ENCODE results near the gene CDC45.

The CDC45 gene

GRCh38 chr22:19494001-19494560, 14.4 kb downstream of the CDC45 start:
- Mint-ChIP-seq H3K27me3 (no peaks in the 10 kb centered on the region), H3K9me3 (no peaks in the 10 kb centered on the region), H3K4me1 (ENCODE audit: low read depth) (peaks cover 17% of the 10 kb centered on the region), H3K27ac (no peak overlapping the region), H3K4me3 (no peak overlapping the region), H3K36me3 (ENCODE audit: low read depth) (peaks cover 77% of the 10 kb centered on the region)

GRCh38 chr22:19494676-19495173, 15.0 kb downstream of the CDC45 start:
- H3K9me3 Mint-ChIP-seq = no peaks in the 10 kb centered on the region
- H3K4me1 Mint-ChIP-seq (ENCODE audit: low read depth) = peaks cover 17% of the 10 kb centered on the region
- H3K4me3 Mint-ChIP-seq = no peak overlapping the region
- no peaks in the 10 kb centered on the region for H3K27me3 Mint-ChIP-seq
- peaks cover 73% of the 10 kb centered on the region for H3K36me3 Mint-ChIP-seq (ENCODE audit: low read depth)
- no peak overlapping the region for H3K27ac Mint-ChIP-seq

- Mint-ChIP-seq H3K4me3 (no peak overlapping the region), H3K9me3 (no peaks in the 10 kb centered on the region), H3K36me3 (ENCODE audit: low read depth) (peaks cover 68% of the 10 kb centered on the region), H3K4me1 (ENCODE audit: low read depth) (peaks cover 17% of the 10 kb centered on the region), H3K27me3 (no peaks in the 10 kb centered on the region), H3K27ac (no peak overlapping the region)
Measured at GRCh38 chr22:19495562-19496323, 16.0 kb downstream of the CDC45 start.

- H3K27me3 Mint-ChIP-seq = no peaks in the 10 kb centered on the region
- no peak overlapping the region for H3K4me3 Mint-ChIP-seq
- no peaks in the 10 kb centered on the region for H3K9me3 Mint-ChIP-seq
- peaks cover 17% of the 10 kb centered on the region for H3K4me1 Mint-ChIP-seq (ENCODE audit: low read depth)
- H3K27ac Mint-ChIP-seq = no peak overlapping the region
- H3K36me3 Mint-ChIP-seq (ENCODE audit: low read depth) = peaks cover 67% of the 10 kb centered on the region
Measured at GRCh38 chr22:19496324-19496630, 16.6 kb downstream of the CDC45 start.

- H3K27me3 Mint-ChIP-seq = no peaks in the 10 kb centered on the region
- no peak overlapping the region for H3K27ac Mint-ChIP-seq
- H3K4me3 Mint-ChIP-seq = no peak overlapping the region
- H3K36me3 Mint-ChIP-seq (ENCODE audit: low read depth) = peaks cover 64% of the 10 kb centered on the region
- H3K9me3 Mint-ChIP-seq = no peaks in the 10 kb centered on the region
- peaks cover 13% of the 10 kb centered on the region for H3K4me1 Mint-ChIP-seq (ENCODE audit: low read depth)
Measured at GRCh38 chr22:19497245-19497644, 17.5 kb downstream of the CDC45 start.

GRCh38 chr22:19498154-19498865, 18.6 kb downstream of the CDC45 start:
- Mint-ChIP-seq H3K9me3 (no peaks in the 10 kb centered on the region), H3K36me3 (ENCODE audit: low read depth) (peaks cover 58% of the 10 kb centered on the region), H3K27ac (no peak overlapping the region), H3K4me3 (no peak overlapping the region), H3K4me1 (ENCODE audit: low read depth) (peaks cover 6% of the 10 kb centered on the region), H3K27me3 (no peaks in the 10 kb centered on the region)

GRCh38 chr22:19498866-19499190, 19.1 kb downstream of the CDC45 start:
- Mint-ChIP-seq H3K27ac (no peak overlapping the region), H3K27me3 (no peaks in the 10 kb centered on the region), H3K36me3 (ENCODE audit: low read depth) (peaks cover 53% of the 10 kb centered on the region), H3K4me1 (ENCODE audit: low read depth) (peaks cover 6% of the 10 kb centered on the region), H3K9me3 (no peaks in the 10 kb centered on the region), H3K4me3 (no peak overlapping the region)

- Mint-ChIP-seq H3K36me3 (ENCODE audit: low read depth) (peaks cover 49% of the 10 kb centered on the region), H3K27me3 (no peaks in the 10 kb centered on the region), H3K27ac (no peak overlapping the region), H3K4me1 (ENCODE audit: low read depth) (peaks cover 7% of the 10 kb centered on the region), H3K9me3 (no peaks in the 10 kb centered on the region), H3K4me3 (no peak overlapping the region)
Measured at GRCh38 chr22:19499236-19499879, 19.6 kb downstream of the CDC45 start.

- Mint-ChIP-seq H3K27ac (no peak overlapping the region), H3K4me1 (ENCODE audit: low read depth) (peaks cover 10% of the 10 kb centered on the region), H3K4me3 (no peak overlapping the region), H3K36me3 (ENCODE audit: low read depth) (peaks cover 46% of the 10 kb centered on the region), H3K27me3 (no peaks in the 10 kb centered on the region), H3K9me3 (no peaks in the 10 kb centered on the region)
Measured at GRCh38 chr22:19499880-19500242, 20.1 kb downstream of the CDC45 start.

GRCh38 chr22:19501897-19502447, 22.3 kb downstream of the CDC45 start:
- no peaks in the 10 kb centered on the region for H3K27me3 Mint-ChIP-seq

GRCh38 chr22:19503367-19503766, 23.6 kb downstream of the CDC45 start:
- H3K4me1 Mint-ChIP-seq (ENCODE audit: low read depth) = peaks cover 8% of the 10 kb centered on the region
- no peak overlapping the region for H3K4me3 Mint-ChIP-seq
- no peaks in the 10 kb centered on the region for H3K9me3 Mint-ChIP-seq
- peaks cover 45% of the 10 kb centered on the region for H3K36me3 Mint-ChIP-seq (ENCODE audit: low read depth)
- no peak overlapping the region for H3K27ac Mint-ChIP-seq
- H3K27me3 Mint-ChIP-seq = no peaks in the 10 kb centered on the region

More at GRCh38 chr22:19501897-19502447, 22.3 kb downstream of the CDC45 start:
- Mint-ChIP-seq H3K4me1 (ENCODE audit: low read depth) (peaks cover 8% of the 10 kb centered on the region), H3K36me3 (ENCODE audit: low read depth) (peaks cover 45% of the 10 kb centered on the region), H3K4me3 (no peak overlapping the region), H3K27ac (no peak overlapping the region), H3K9me3 (no peaks in the 10 kb centered on the region)

- Mint-ChIP-seq H3K4me3 (no peak overlapping the region), H3K9me3 (no peaks in the 10 kb centered on the region), H3K36me3 (ENCODE audit: low read depth) (peaks cover 45% of the 10 kb centered on the region), H3K27me3 (no peaks in the 10 kb centered on the region), H3K27ac (no peak overlapping the region), H3K4me1 (ENCODE audit: low read depth) (peaks cover 8% of the 10 kb centered on the region)
Measured at GRCh38 chr22:19503869-19504268, 24.1 kb downstream of the CDC45 start.

- H3K4me1 Mint-ChIP-seq (ENCODE audit: low read depth) = peaks cover 8% of the 10 kb centered on the region
- H3K4me3 Mint-ChIP-seq = no peak overlapping the region
- H3K27ac Mint-ChIP-seq = no peak overlapping the region
- no peaks in the 10 kb centered on the region for H3K27me3 Mint-ChIP-seq
- H3K36me3 Mint-ChIP-seq (ENCODE audit: low read depth) = peaks cover 53% of the 10 kb centered on the region
- no peaks in the 10 kb centered on the region for H3K9me3 Mint-ChIP-seq
Measured at GRCh38 chr22:19504900-19505734, 25.4 kb downstream of the CDC45 start.

GRCh38 chr22:19505735-19506126, 26.0 kb downstream of the CDC45 start:
- H3K4me3 Mint-ChIP-seq = no peak overlapping the region

More at GRCh38 chr22:19505735-19506126, 26.0 kb downstream of the CDC45 start:
- H3K36me3 Mint-ChIP-seq (ENCODE audit: low read depth) = peaks cover 53% of the 10 kb centered on the region
- H3K4me1 Mint-ChIP-seq (ENCODE audit: low read depth) = peaks cover 8% of the 10 kb centered on the region
- H3K9me3 Mint-ChIP-seq = no peaks in the 10 kb centered on the region
- no peak overlapping the region for H3K27ac Mint-ChIP-seq
- no peaks in the 10 kb centered on the region for H3K27me3 Mint-ChIP-seq
